T-helper 1 cell treated with Interleukin-12 subunit alpha and Interleukin-12 subunit beta and Interleukin-4 antibody, amounts not matched to agents 30 μg/mL and 1 μg/mL, for 36 hours (primary cell): ENCODE results near the gene MARVELD3.
A peak's percentile ranks its signal among the peaks of the same experiment; 100 is the strongest.
"Not testable (repeated sequence)": the region's sequence is repeated elsewhere in the genome, so short reads cannot be mapped to it uniquely, and the experiment has no call there.

Source experiments
- H3K27ac Mint-ChIP-seq: one replicate; pipeline ENCODE4 v1.8.0; 2021; ENCODE audit warnings: mild to moderate bottlenecking, mixed read lengths
- H3K27me3 Mint-ChIP-seq: one replicate; pipeline ENCODE4 v1.8.0; 2021; ENCODE audit warnings: low read depth, mixed read lengths
- H3K36me3 Mint-ChIP-seq: one replicate; pipeline ENCODE4 v1.8.0; 2021; ENCODE audit warnings: low read depth, mixed read lengths
- H3K4me1 Mint-ChIP-seq: one replicate; pipeline ENCODE4 v1.8.0; 2021; ENCODE audit warnings: low read depth, mixed read lengths
- H3K4me3 Mint-ChIP-seq: one replicate; pipeline ENCODE4 v1.8.0; 2021; ENCODE audit warnings: mild to moderate bottlenecking, moderate library complexity, mixed read lengths
- H3K9me3 Mint-ChIP-seq: one replicate; pipeline ENCODE4 v1.8.0; 2021; ENCODE audit warnings: mixed read lengths

The MARVELD3 gene

GRCh38 chr16:71609066-71609465, 16.9 kb upstream of the MARVELD3 start:
- no peak overlapping the region for H3K27ac Mint-ChIP-seq
- H3K27me3 Mint-ChIP-seq: peaks cover 9% of the 10 kb centered on the region
- peaks cover 5% of the 10 kb centered on the region for H3K4me1 Mint-ChIP-seq
- no peak overlapping the region for H3K4me3 Mint-ChIP-seq
- H3K36me3 Mint-ChIP-seq: no peaks in the 10 kb centered on the region
- no peaks in the 10 kb centered on the region for H3K9me3 Mint-ChIP-seq

GRCh38 chr16:71610447-71610846, 15.5 kb upstream of the MARVELD3 start:
- Mint-ChIP-seq H3K9me3 (no peaks in the 10 kb centered on the region), H3K4me1 (peaks cover 5% of the 10 kb centered on the region), H3K27me3 (peaks cover 9% of the 10 kb centered on the region), H3K4me3 (no peak overlapping the region), H3K36me3 (no peaks in the 10 kb centered on the region), H3K27ac (no peak overlapping the region)

GRCh38 chr16:71610936-71611871, 14.8 kb upstream of the MARVELD3 start:
- Mint-ChIP-seq H3K9me3 (no peaks in the 10 kb centered on the region), H3K27ac (no peak overlapping the region), H3K27me3 (peaks cover 9% of the 10 kb centered on the region), H3K4me1 (peaks cover 5% of the 10 kb centered on the region), H3K4me3 (no peak overlapping the region), H3K36me3 (no peaks in the 10 kb centered on the region)

GRCh38 chr16:71614956-71615355, 11.0 kb upstream of the MARVELD3 start:
- H3K4me3 Mint-ChIP-seq: not testable (repeated sequence)

GRCh38 chr16:71618429-71618828, 7.6 kb upstream of the MARVELD3 start:
- peaks cover 8% of the 10 kb centered on the region for H3K27me3 Mint-ChIP-seq
- H3K27ac Mint-ChIP-seq: no peak overlapping the region
- H3K36me3 Mint-ChIP-seq: no peaks in the 10 kb centered on the region
- no peak overlapping the region for H3K4me3 Mint-ChIP-seq
- H3K9me3 Mint-ChIP-seq: no peaks in the 10 kb centered on the region
- peaks cover 6% of the 10 kb centered on the region for H3K4me1 Mint-ChIP-seq

More at GRCh38 chr16:71614956-71615355, 11.0 kb upstream of the MARVELD3 start:
- not testable (repeated sequence) for H3K27ac Mint-ChIP-seq, H3K4me1 Mint-ChIP-seq, H3K9me3 Mint-ChIP-seq, H3K36me3 Mint-ChIP-seq
- H3K27me3 Mint-ChIP-seq: peaks cover 17% of the 10 kb centered on the region

GRCh38 chr16:71622088-71622487, 3.9 kb upstream of the MARVELD3 start:
- Mint-ChIP-seq H3K9me3 (no peaks in the 10 kb centered on the region), H3K4me3 (no peak overlapping the region), H3K4me1 (peaks cover 6% of the 10 kb centered on the region), H3K36me3 (no peaks in the 10 kb centered on the region), H3K27ac (no peak overlapping the region), H3K27me3 (peaks cover 18% of the 10 kb centered on the region)

- Mint-ChIP-seq H3K4me3 (no peak overlapping the region), H3K9me3 (no peaks in the 10 kb centered on the region), H3K4me1 (peaks cover 6% of the 10 kb centered on the region), H3K27ac (no peak overlapping the region), H3K36me3 (no peaks in the 10 kb centered on the region), H3K27me3 (peaks cover 28% of the 10 kb centered on the region)
Observed at GRCh38 chr16:71623597-71623996, 2.4 kb upstream of the MARVELD3 start.

- Mint-ChIP-seq H3K4me1 (peaks cover 6% of the 10 kb centered on the region), H3K27ac (peak overlapping the region; percentile 27), H3K9me3 (no peaks in the 10 kb centered on the region), H3K4me3 (peak overlapping the region; percentile 38), H3K36me3 (no peaks in the 10 kb centered on the region), H3K27me3 (peaks cover 32% of the 10 kb centered on the region)
Observed at GRCh38 chr16:71625113-71625850, 702 bp upstream of the MARVELD3 start.

GRCh38 chr16:71626858-71627213, 852 bp downstream of the MARVELD3 start:
- H3K27me3 Mint-ChIP-seq: peaks cover 32% of the 10 kb centered on the region

GRCh38 chr16:71627731-71628181, 1.8 kb downstream of the MARVELD3 start:
- no peak overlapping the region for H3K27ac Mint-ChIP-seq
- no peaks in the 10 kb centered on the region for H3K9me3 Mint-ChIP-seq
- no peak overlapping the region for H3K4me3 Mint-ChIP-seq
- H3K4me1 Mint-ChIP-seq: no peaks in the 10 kb centered on the region
- H3K36me3 Mint-ChIP-seq: no peaks in the 10 kb centered on the region
- H3K27me3 Mint-ChIP-seq: peaks cover 32% of the 10 kb centered on the region

More at GRCh38 chr16:71626858-71627213, 852 bp downstream of the MARVELD3 start:
- no peak overlapping the region for H3K4me3 Mint-ChIP-seq
- no peak overlapping the region for H3K27ac Mint-ChIP-seq
- H3K9me3 Mint-ChIP-seq: no peaks in the 10 kb centered on the region
- peaks cover 6% of the 10 kb centered on the region for H3K4me1 Mint-ChIP-seq
- no peaks in the 10 kb centered on the region for H3K36me3 Mint-ChIP-seq

- H3K9me3 Mint-ChIP-seq: no peaks in the 10 kb centered on the region
- H3K4me3 Mint-ChIP-seq: no peak overlapping the region
- H3K4me1 Mint-ChIP-seq: no peaks in the 10 kb centered on the region
- no peaks in the 10 kb centered on the region for H3K36me3 Mint-ChIP-seq
- no peak overlapping the region for H3K27ac Mint-ChIP-seq
- H3K27me3 Mint-ChIP-seq: peaks cover 32% of the 10 kb centered on the region
Observed at GRCh38 chr16:71628810-71629209, 2.8 kb downstream of the MARVELD3 start.

- no peaks in the 10 kb centered on the region for H3K4me1 Mint-ChIP-seq
- H3K36me3 Mint-ChIP-seq: no peaks in the 10 kb centered on the region
- no peak overlapping the region for H3K4me3 Mint-ChIP-seq
- peaks cover 32% of the 10 kb centered on the region for H3K27me3 Mint-ChIP-seq
- H3K27ac Mint-ChIP-seq: no peak overlapping the region
- H3K9me3 Mint-ChIP-seq: no peaks in the 10 kb centered on the region
Observed at GRCh38 chr16:71629278-71630016, 3.5 kb downstream of the MARVELD3 start.

- H3K4me3 Mint-ChIP-seq: no peak overlapping the region
- no peaks in the 10 kb centered on the region for H3K4me1 Mint-ChIP-seq
- H3K27ac Mint-ChIP-seq: no peak overlapping the region
- no peaks in the 10 kb centered on the region for H3K36me3 Mint-ChIP-seq
- H3K9me3 Mint-ChIP-seq: no peaks in the 10 kb centered on the region
- peaks cover 28% of the 10 kb centered on the region for H3K27me3 Mint-ChIP-seq
Observed at GRCh38 chr16:71630808-71631207, 4.8 kb downstream of the MARVELD3 start.

- Mint-ChIP-seq H3K9me3 (no peaks in the 10 kb centered on the region), H3K36me3 (no peaks in the 10 kb centered on the region), H3K27ac (no peak overlapping the region), H3K4me3 (no peak overlapping the region), H3K27me3 (peaks cover 26% of the 10 kb centered on the region), H3K4me1 (no peaks in the 10 kb centered on the region)
Observed at GRCh38 chr16:71631776-71632175, 5.8 kb downstream of the MARVELD3 start.
